Peyer's patch (tissue), 4 donors: ENCODE results near the gene KRTAP5-5.

Source experiments
- POLR2A ChIP-seq, 2 donors: fragments of 450-650 bp; IDR thresholded peaks; one replicate each; pipeline ENCODE4 v1.5.1; 2017; ENCODE audit warnings: antibody characterized with exemption in 2 of 2, mild to moderate bottlenecking in 2 of 2, moderate library complexity in 2 of 2
- TF ChIP-seq, protein P1 (sequence below), 6 experiments: fragments of 450-650 bp in 4 of 6; fragments of 200-600 bp in 2 of 6; sonication (generic) in 1 of 6; IDR thresholded peaks; one replicate each; pipeline ENCODE4 v1.5.1; 2017 to 2019; ENCODE audit warnings: antibody characterized with exemption in 6 of 6, mild to moderate bottlenecking in 3 of 6, moderate library complexity in 1 of 6

DNA sequence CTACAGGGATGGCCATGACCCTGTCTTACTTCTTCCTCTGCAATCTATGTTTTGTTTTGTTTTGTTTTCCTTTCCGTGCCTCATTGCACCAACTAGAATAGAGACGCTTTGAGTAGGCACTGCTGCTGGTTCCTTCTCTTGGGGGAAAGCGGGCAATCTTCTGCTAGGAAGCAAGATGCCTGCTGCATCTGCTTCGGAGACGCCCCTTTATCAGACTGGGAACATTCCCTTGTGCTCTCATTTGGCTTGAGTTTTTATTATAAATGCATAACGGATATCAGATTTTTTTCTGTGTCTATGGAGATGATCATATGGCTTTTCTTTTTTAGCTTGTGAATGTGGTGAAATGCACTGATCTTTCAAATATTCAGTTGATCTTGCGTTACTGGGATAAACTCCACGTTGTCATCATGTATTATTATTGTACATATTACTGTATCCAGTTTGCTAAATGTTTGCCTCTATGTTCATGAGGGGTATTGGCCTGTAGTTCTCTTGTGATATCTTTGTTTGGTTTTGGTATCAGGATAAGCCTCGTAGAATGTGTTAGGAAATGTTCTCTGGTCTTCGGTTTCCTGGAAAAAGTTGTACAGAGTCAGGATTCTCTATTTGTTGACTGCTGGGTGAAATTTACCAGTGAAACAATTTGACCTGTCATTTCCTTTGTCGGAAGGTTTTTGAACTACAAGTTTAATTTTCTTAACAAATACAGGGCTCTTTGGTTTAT, 44.0 kb downstream of the KRTAP5-5 start:
- TF ChIP-seq POLR2A (IDR thresholded peaks at IDR 0.05): no peak
- TF ChIP-seq, protein P1, sequence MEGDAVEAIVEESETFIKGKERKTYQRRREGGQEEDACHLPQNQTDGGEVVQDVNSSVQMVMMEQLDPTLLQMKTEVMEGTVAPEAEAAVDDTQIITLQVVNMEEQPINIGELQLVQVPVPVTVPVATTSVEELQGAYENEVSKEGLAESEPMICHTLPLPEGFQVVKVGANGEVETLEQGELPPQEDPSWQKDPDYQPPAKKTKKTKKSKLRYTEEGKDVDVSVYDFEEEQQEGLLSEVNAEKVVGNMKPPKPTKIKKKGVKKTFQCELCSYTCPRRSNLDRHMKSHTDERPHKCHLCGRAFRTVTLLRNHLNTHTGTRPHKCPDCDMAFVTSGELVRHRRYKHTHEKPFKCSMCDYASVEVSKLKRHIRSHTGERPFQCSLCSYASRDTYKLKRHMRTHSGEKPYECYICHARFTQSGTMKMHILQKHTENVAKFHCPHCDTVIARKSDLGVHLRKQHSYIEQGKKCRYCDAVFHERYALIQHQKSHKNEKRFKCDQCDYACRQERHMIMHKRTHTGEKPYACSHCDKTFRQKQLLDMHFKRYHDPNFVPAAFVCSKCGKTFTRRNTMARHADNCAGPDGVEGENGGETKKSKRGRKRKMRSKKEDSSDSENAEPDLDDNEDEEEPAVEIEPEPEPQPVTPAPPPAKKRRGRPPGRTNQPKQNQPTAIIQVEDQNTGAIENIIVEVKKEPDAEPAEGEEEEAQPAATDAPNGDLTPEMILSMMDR (IDR thresholded peaks at IDR 0.05): no peak
